Stimulated activated CD8-positive, alpha-beta memory T cell treated with anti-CD3 and anti-CD28 coated beads, Interleukin-7, amount 100 ng/mL, for 1 hour (primary cell): ENCODE measurements around the gene WDR55.
"Not testable (repeated sequence)": the region's sequence is repeated elsewhere in the genome, so short reads cannot be mapped to it uniquely, and the experiment has no call there.

Experiments
- DNase-seq, 2 donors: peaks; one replicate each; pipeline ENCODE4 v3.0.0-alpha.2; 2020; ENCODE audit warnings: low read depth in 2 of 2

The WDR55 gene

DNA sequence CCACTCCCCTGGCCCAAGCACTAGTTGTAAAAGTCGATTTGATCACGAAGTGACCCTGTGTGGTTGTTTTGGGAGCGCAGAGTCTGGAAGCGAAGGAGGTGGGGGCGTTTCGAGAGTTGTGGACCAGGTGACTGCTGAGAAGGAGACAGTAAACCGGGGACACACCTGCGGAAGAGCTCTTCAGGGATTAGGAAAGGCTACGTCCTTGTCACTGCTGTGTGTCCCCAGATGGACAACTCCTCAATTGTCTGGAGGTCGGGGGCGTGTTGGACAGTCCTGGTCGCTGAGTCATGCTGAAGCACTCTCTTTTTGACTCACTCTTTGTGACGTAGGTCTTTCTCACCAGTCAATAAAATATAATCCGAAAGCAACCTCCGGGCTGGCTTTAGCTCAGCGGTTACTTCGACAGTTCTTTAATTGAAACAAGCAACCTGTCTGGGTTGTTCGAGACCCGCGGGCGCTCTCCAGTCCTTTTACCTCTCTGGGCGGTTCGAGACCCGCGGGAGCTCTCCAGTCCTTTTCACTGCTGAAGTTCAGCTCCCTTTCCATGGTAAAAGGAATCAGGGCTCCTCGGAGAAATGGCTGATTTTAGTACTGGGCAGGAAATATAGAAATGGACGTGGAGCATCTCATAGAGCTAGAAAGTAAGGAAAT, 46.3 kb downstream of the WDR55 start:
- DNase-seq, result peak; percentile 85

DNA sequence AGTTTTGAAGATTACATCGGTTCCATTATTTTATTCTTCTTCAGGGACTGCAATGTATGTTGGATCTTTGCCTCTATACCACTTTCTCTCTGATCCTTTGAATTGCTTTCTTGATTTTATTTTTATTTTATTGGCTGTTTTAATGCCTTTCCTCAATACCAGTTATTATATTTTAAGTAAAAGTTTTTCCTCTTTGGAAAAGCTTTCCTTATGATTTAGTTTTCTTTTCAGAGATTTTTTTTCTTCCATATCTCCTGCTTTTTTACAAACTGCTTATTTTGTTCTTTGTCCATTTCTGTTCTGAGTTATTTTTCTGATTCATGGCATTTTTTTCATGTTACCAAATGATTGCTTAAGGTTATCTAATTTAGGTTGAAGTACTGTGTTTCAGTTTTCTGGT, 47.1 kb downstream of the WDR55 start:
- no peak for DNase-seq

DNA sequence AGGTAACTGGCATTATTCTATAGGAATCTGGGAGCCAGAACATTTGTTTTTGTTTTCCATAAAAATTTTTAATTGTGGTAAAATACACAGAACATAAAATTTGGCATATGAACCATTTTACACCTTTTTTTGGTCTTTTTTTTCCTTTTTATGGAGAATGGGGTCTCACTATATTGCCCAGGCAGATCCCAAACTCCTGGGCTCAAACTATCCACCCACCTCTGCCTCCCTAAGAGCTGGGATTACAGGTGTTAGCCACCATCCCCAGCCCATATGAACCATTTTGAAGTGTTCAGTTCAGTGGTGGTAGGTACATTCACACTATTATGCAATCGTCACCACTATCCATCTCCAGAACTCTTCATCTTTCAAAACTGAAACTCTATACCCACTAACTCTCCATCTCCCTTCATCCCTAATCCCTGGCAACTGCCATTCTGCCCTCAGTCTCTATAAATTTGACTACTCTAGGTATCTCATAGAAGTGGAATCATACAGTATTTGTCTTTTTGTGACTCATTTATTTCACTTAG, 48.9 kb downstream of the WDR55 start:
- DNase-seq, result no peak

DNA sequence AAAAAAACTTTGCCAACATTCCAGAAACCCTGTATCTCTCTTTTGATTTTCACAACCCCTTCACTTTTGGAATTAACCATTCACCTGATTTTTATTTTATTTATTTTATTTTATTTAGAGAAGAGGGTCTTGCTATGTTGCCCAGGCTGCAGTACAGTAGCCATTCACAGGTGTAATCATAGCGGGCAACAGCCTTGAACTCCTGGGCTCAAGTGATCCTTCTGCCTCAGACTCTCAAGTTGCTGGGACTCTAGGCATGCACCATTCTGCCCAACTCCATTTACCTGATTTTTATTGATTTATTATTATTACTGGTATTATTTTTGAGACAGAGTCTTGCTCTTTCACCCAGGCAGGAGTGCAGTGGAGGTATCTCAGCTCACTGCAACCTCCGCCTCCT, 51.5 kb downstream of the WDR55 start:
- not testable (repeated sequence) for DNase-seq

DNA sequence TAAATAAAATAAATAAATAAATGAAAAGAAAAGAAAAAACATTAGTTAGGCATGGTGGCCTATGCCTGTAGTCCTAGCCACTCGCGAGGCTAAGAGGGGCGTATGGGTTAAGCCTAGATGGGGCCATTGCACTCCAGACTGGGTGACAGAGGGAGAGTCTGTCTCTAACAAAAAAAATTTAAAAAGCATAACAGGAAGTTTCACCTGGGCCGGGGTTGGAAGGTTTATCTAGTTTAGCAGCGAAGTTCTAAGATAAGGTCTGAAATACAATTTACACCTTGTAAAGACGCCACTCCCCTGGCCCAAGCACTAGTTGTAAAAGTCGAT, 53.5 kb downstream of the WDR55 start:
- no peak for DNase-seq

DNA sequence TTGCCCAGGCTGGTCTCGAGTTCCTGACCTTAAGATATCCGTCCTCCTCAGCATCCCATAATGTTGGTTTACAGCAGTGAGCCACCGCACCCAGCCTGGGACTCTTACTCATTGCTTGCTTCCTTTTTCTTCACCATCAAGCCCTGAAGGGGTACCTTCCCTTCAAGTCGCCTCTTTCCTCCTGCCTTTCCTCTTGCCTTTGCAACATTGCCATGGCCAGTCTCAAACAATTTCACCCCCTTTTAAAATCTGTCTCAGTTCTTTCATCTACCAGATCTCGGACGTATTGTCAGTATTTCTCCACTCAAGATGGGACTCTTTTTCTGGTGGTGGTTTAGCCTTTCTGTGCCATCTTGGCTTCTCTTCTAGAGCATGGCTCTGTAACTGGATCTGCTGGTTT, 56.0 kb downstream of the WDR55 start:
- DNase-seq, result not testable (repeated sequence)

DNA sequence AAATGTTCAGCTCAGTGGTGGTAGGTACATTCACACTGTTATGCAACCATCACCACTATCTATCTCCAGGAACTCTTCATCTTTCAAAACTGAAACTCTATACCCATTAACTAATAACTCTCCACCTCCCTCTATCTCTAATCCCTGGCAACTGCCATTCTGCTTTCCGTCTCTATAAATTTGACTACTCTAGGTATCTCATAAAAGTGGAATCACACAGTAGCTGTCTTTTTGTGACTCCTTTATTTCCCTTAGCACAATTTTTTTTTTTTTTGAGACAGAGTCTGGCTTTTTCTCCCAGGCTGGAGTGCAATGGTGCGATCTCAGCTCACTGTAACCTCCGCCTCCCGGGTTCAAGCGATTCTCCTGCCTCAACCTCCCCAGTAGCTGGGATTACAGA, 56.7 kb downstream of the WDR55 start:
- DNase-seq, result not testable (repeated sequence)
